T-helper 2 cell treated with Interferon-gamma antibody and Interleukin-4, amounts not matched to agents 5 μg/mL and 100 μg/mL, for 36 hours (primary cell): ENCODE measurements around the gene CNR2.
A peak's percentile ranks its signal among the peaks of the same experiment; 100 is the strongest.

ENCODE experiments used
- DNase-seq: peaks from one replicate; pipeline ENCODE4 v3.0.0; 2021; ENCODE audit warnings: low spot score
- H3K27ac Mint-ChIP-seq: one replicate; pipeline ENCODE4 v1.8.0; 2021; ENCODE audit warnings: mild to moderate bottlenecking, mixed read lengths
- H3K27me3 Mint-ChIP-seq: one replicate; pipeline ENCODE4 v1.8.0; 2021; ENCODE audit warnings: low read depth, mixed read lengths
- H3K36me3 Mint-ChIP-seq: one replicate; pipeline ENCODE4 v1.8.0; 2021; ENCODE audit warnings: low read depth, mixed read lengths
- H3K4me1 Mint-ChIP-seq: one replicate; pipeline ENCODE4 v1.8.0; 2021; ENCODE audit warnings: low read depth, mixed read lengths
- H3K4me3 Mint-ChIP-seq: one replicate; pipeline ENCODE4 v1.8.0; 2022; ENCODE audit warnings: mild to moderate bottlenecking, moderate library complexity, mixed read lengths
- H3K9me3 Mint-ChIP-seq: one replicate; pipeline ENCODE4 v1.8.0; 2021; ENCODE audit warnings: mixed read lengths

Gene CNR2

GRCh38 chr1:23825076-23825761 is 87.9 kb downstream of the CNR2 start, which contains the start of gene HMGCL:
Gene HMGCL (minus strand): TSS chr1:23825429. CDS start chr1:23825415, 14 bp downstream.
- DNase-seq: peak; percentile 87
- Mint-ChIP-seq H3K4me3 (peak within 1 kb of the TSS; percentile 94), H3K27me3 (no peaks in the 10 kb centered on the region), H3K36me3 (peaks cover 2% of the 10 kb centered on the region), H3K9me3 (no peaks in the 10 kb centered on the region), H3K4me1 (peaks cover 15% of the 10 kb centered on the region), H3K27ac (peak within 1 kb of the TSS; percentile 90)

GRCh38 chr1:23824711-23825075 is 88.5 kb downstream of the CNR2 start:
- H3K27me3 Mint-ChIP-seq: no peaks in the 10 kb centered on the region
- DNase-seq: no peak

GRCh38 chr1:23823767-23824166 is 89.4 kb downstream of the CNR2 start:
- Mint-ChIP-seq H3K9me3 (no peaks in the 10 kb centered on the region), H3K4me1 (peaks cover 15% of the 10 kb centered on the region), H3K4me3 (peak overlapping the region; percentile 94), H3K36me3 (peaks cover 2% of the 10 kb centered on the region), H3K27ac (peak overlapping the region; percentile 60), H3K27me3 (no peaks in the 10 kb centered on the region)
- no peak for DNase-seq

More at GRCh38 chr1:23824711-23825075, 88.5 kb downstream of the CNR2 start:
- Mint-ChIP-seq H3K27ac (peak overlapping the region; percentile 90), H3K36me3 (peaks cover 2% of the 10 kb centered on the region), H3K4me1 (peaks cover 15% of the 10 kb centered on the region), H3K9me3 (no peaks in the 10 kb centered on the region), H3K4me3 (peak overlapping the region; percentile 94)
